GM12878 (cell line): ENCODE data around the gene NFAM1. TPM values are rescaled to one million over a fixed set of nuclear protein-coding genes. Genes with fewer than 3 reads are reported as not detected.

Experiments used
- ATAC-seq: fragments of 200-7000 bp; cut with Tn5 transposase; 3 replicates; pipeline ENCODE4 v1.9.1; 2020; ENCODE audit warnings: mild to moderate bottlenecking, moderate library complexity
- BruUV-seq: library from RNA; stranded (reverse); fragments of 400-500 nt; replicated peaks from 2 replicates; lab custom pipeline; 2021; lab: Mats Ljungman, UMichigan
- CTCF ChIA-PET: fragments of 300-600 bp; sonication (Branson Sonifier 250); formaldehyde crosslinking; extraction: SDS; loops from one replicate; lab custom pipeline; 2021; ENCODE audit warnings: inconsistent platforms; lab: Yijun Ruan, JAX
- POLR2A ChIA-PET: fragments of 350-600 bp; formaldehyde crosslinking; extraction: SDS; loops from one replicate; lab custom pipeline; 2021; ENCODE audit warnings: inconsistent platforms; lab: Charles Lee
- RAD21 ChIA-PET: fragments of 300-600 bp; sonication (Branson Sonifier 250); formaldehyde crosslinking; loops from one replicate; lab custom pipeline; 2023; ENCODE audit warnings: antibody characterized with exemption; ENCODE audit not compliant: unreplicated experiment; lab: Charles Lee
- SMC1A ChIA-PET: fragments of 300-600 bp; sonication (Branson Sonifier 250); formaldehyde crosslinking; loops from one replicate; lab custom pipeline; 2023; ENCODE audit not compliant: unreplicated experiment, uncharacterized antibody; lab: Charles Lee
- DNase-seq: peaks from one replicate; pipeline ENCODE4 v3.0.0-alpha.2; 2011; ENCODE audit warnings: low read depth, low spot score
- FAIRE-seq: peaks from 3 replicates; lab custom pipeline; 2011; peaks lifted over from hg19 to GRCh38; lab: Jason Lieb, UNC
- H2AFZ ChIP-seq: 2 replicates; pipeline ENCODE4 v1.6.0; 2011; ENCODE audit warnings: low read depth, low read length, control low read depth; ENCODE audit not compliant: control insufficient read depth
- H3K27ac ChIP-seq: 2 replicates; pipeline ENCODE4 v1.5.1; 2011; ENCODE audit warnings: control low read depth; ENCODE audit not compliant: control insufficient read depth, insufficient read depth
- H3K27me3 ChIP-seq, 2 experiments: replicated peaks in 1 of 2; 2 replicates each; pipeline versions ENCODE4 v1.6.0 to v1.6.1; 2011; ENCODE audit warnings: low read length in 1 of 2; ENCODE audit not compliant: control insufficient read depth in 2 of 2, insufficient read depth in 2 of 2
- H3K36me3 ChIP-seq, 2 experiments: 2 replicates each; pipeline ENCODE4 v1.5.1; 2011; ENCODE audit warnings: low read length in 1 of 2; ENCODE audit not compliant: control insufficient read depth in 2 of 2, insufficient read depth in 2 of 2
- H3K4me1 ChIP-seq: 2 replicates; pipeline ENCODE4 v1.6.1; 2011; ENCODE audit warnings: mild to moderate bottlenecking, low read length, moderate library complexity, mixed read lengths; ENCODE audit not compliant: control insufficient read depth, insufficient read depth
- H3K4me2 ChIP-seq: 2 replicates; pipeline ENCODE4 v1.6.0; 2011; ENCODE audit warnings: control low read depth; ENCODE audit not compliant: control insufficient read depth, insufficient read depth
- H3K4me3 ChIP-seq: fragments of 200-600 bp; sonication (generic); 2 replicates; pipeline ENCODE4 v1.5.1; 2016
- H3K79me2 ChIP-seq: 2 replicates; pipeline ENCODE4 v1.6.0; 2011; ENCODE audit warnings: low read length; ENCODE audit not compliant: control insufficient read depth, insufficient read depth
- H3K9ac ChIP-seq: 2 replicates; pipeline ENCODE4 v1.8.0; 2011; ENCODE audit warnings: low read length, control low read depth, mixed read lengths; ENCODE audit not compliant: control insufficient read depth, insufficient read depth
- H3K9me3 ChIP-seq: replicated peaks from 3 replicates; pipeline ENCODE4 v1.5.1; 2011; ENCODE audit warnings: mild to moderate bottlenecking, low read length; ENCODE audit not compliant: control insufficient read depth, insufficient read depth
- H4K20me1 ChIP-seq: 2 replicates; pipeline ENCODE4 v1.6.0; 2011; ENCODE audit not compliant: control insufficient read depth, insufficient read depth
- BMI1 ChIP-seq: fragments of 450-650 bp; IDR thresholded peaks from 2 replicates; pipeline ENCODE4 v1.6.1; 2016; ENCODE audit warnings: mild to moderate bottlenecking, moderate library complexity, borderline replicate concordance
- BRCA1 ChIP-seq: IDR thresholded peaks from 2 replicates; pipeline ENCODE4 v1.6.1; 2011; ENCODE audit warnings: low read depth, low read length, improper control_type of control experiment
- CBFB ChIP-seq: IDR thresholded peaks from 2 replicates; pipeline ENCODE4 v1.6.1; 2016; ENCODE audit warnings: antibody characterized with exemption, low read depth
- GATAD2B ChIP-seq: fragments of 450-650 bp; conservative IDR thresholded peaks from 2 replicates; pipeline ENCODE4 v1.6.1; 2017; ENCODE audit warnings: low read depth, mild to moderate bottlenecking, moderate library complexity
- HCFC1 ChIP-seq: fragments of 150-350 bp; IDR thresholded peaks from 2 replicates; pipeline ENCODE4 v1.6.1; 2014; ENCODE audit warnings: low read length
- HDGF ChIP-seq: fragments of 450-650 bp; IDR thresholded peaks from 2 replicates; pipeline ENCODE4 v1.6.1; 2016; ENCODE audit warnings: antibody characterized with exemption
- LARP7 ChIP-seq: fragments of 450-650 bp; IDR thresholded peaks from 2 replicates; pipeline ENCODE4 v1.6.1; 2017; ENCODE audit warnings: mild to moderate bottlenecking
- MAX ChIP-seq: IDR thresholded peaks from 2 replicates; pipeline ENCODE4 v1.6.1; 2012; ENCODE audit warnings: low read depth, low read length, improper control_type of control experiment
- MXI1 ChIP-seq: fragments of 150-350 bp; IDR thresholded peaks from 2 replicates; pipeline ENCODE4 v1.6.1; 2011; ENCODE audit warnings: low read depth, mild to moderate bottlenecking, inconsistent platforms, low read length, improper control_type of control experiment
- NR2C1 ChIP-seq: fragments of 450-650 bp; IDR thresholded peaks from 2 replicates; pipeline ENCODE4 v1.6.1; 2017; ENCODE audit warnings: antibody characterized with exemption, mild to moderate bottlenecking, moderate library complexity
- POLR2AphosphoS2 ChIP-seq: IDR thresholded peaks from 2 replicates; pipeline ENCODE4 v1.6.1; 2011; ENCODE audit warnings: low read depth, mild to moderate bottlenecking, low read length, improper control_type of control experiment, moderate library complexity
- POU2F2 ChIP-seq: IDR thresholded peaks from 3 replicates; pipeline ENCODE4 v1.6.1; 2011; ENCODE audit warnings: low read depth, mild to moderate bottlenecking, low read length, borderline replicate concordance
- RBBP5 ChIP-seq: fragments of 200-600 bp; sonication (generic); conservative IDR thresholded peaks from 2 replicates; pipeline ENCODE4 v1.6.1; 2016
- RUNX3 ChIP-seq: IDR thresholded peaks from 2 replicates; pipeline ENCODE4 v1.6.1; 2012; ENCODE audit warnings: low read length, inconsistent platforms
- TCF12 ChIP-seq: IDR thresholded peaks from 2 replicates; pipeline ENCODE4 v1.6.1; 2011; ENCODE audit warnings: low read depth, mild to moderate bottlenecking, low read length
- ZBTB33 ChIP-seq: fragments of 450-650 bp; IDR thresholded peaks from 2 replicates; pipeline ENCODE4 v1.6.1; 2017; ENCODE audit warnings: mild to moderate bottlenecking
- ZNF622 ChIP-seq: fragments of 450-650 bp; IDR thresholded peaks from 2 replicates; pipeline ENCODE4 v1.6.1; 2017; ENCODE audit warnings: mild to moderate bottlenecking, inconsistent platforms
- ZNF687 ChIP-seq: fragments of 450-650 bp; IDR thresholded peaks from 2 replicates; pipeline ENCODE4 v1.6.1; 2017; ENCODE audit warnings: mild to moderate bottlenecking, moderate library complexity
- WGBS: methylation state at CpG from one replicate; pipeline ENCODE4 v1.1.6; 2016; ENCODE audit warnings: low lambda C conversion rate; ENCODE audit not compliant: insufficient replicate concordance, insufficient coverage; ENCODE audit errors: missing lambda C conversion rate; 5-methylcytosine and 5-hydroxymethylcytosine counted together
- in situ Hi-C: fragments of 300-500 bp; cut with MboI; formaldehyde crosslinking; loops from 9 replicates; pipeline ENCODE4 v1.14.3; 2018; ENCODE audit warnings: mixed read lengths
- intact Hi-C: fragments of 100-400 bp; cut with micrococcal nuclease; formaldehyde crosslinking; loops from one replicate; pipeline ENCODE4 v1.14.2; 2022; ENCODE audit not compliant: unreplicated experiment
- polyA plus RNA-seq, 11 experiments: library from polyadenylated mRNA; depleted of rRNA in 4 of 11; unstranded in 6 of 11; stranded (reverse) in 5 of 11; fragments of >200 nt; fragmentation: Nextera tagmentation in 4 of 11; fragmentation: Illumina TruSeq in 1 of 11; extraction: Ambion mirVana in 4 of 11; extraction: Trizol in 1 of 11; gene quantifications; 1 replicate in 1 of 11; 2 replicates in 10 of 11; pipeline versions ENCODE4 v1.2.1 to v1.2.3, GENCODE V29; 2011 to 2016; ENCODE audit warnings: inconsistent platforms in 2 of 11, missing spikeins in 2 of 11, low read depth in 1 of 11
- total RNA-seq, 4 experiments: library from RNA; depleted of rRNA in 3 of 4; stranded (reverse); fragments of >200 nt in 3 of 4; fragmentation: Illumina TruSeq in 1 of 4; extraction: Trizol in 1 of 4; gene quantifications; 2 replicates each; pipeline versions ENCODE4 v1.2.1 to v1.2.3, GENCODE V29; 2013 to 2021

Gene NFAM1
- total and polyA plus RNA-seq, 10 of the 15 experiments (the other 5 are each of a cell fraction or from before 2014, with no cell fraction given), result 0.13 to 1.3 (median 0.24) TPM; not detected in 3

DNA sequence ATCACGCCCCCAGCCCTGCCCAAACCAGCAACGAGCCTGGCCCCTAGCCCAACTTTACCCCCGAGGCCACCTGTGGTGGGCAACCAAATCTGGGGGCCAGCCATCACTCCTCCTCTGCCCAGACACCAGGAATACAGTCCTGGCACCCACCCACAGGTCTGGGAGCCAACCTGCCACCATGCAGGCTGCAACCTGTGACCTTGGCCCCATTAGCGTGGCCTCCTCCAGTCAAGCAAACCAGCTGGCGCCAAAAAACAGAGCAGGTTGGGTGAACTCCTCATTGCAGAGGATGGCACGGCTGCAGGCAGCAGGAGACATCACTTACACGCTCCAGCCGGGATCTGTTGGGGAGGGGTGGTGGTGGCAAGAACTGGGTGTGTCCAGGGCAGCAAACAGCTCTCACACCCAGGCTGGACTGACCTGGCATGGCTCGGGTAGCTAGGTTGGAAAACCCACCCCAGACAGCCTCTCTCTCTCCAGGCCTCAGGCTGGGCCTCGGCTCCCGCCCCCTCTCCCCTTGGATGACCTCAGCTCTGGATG lies 96.3 kb downstream of the NFAM1 start (continued):
- no peak for TF ChIP-seq MAX
- TF ChIP-seq RUNX3, result no peak
- TF ChIP-seq ZBTB33, result no peak
- no peak for TF ChIP-seq GATAD2B
- TF ChIP-seq TCF12, result no peak
- TF ChIP-seq, all 136 proteins: peak for 0

DNA sequence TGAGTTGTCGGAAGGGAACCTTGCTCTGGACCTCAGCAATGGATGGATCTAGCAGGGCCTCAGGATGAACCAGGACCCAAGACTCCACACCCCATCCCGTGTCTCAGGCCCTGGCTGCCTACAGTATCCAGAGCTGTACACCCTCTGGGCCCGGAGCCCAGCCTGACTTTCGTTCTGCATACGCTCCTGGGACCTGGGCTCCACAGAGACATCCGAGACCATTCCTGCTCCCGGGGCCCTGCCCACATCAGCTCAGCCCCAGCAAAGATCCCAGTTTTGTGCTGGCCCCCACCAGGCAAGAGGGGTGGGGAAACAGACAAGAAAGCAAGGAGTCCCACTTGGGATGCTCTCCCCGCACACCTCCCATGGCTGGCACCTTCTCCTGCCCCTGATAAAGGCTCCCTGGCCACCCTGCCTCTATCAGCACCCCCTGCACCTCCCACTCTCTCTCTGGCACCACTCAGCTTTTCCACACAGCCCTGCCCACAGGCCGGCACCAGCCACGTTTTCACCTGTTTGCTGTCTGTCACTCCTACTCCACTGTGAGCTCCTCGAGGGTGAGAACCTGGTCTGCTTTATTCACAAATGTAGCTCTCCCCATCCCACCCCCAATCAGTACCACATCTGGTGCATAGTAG lies 97.2 kb downstream of the NFAM1 start:
- Histone ChIP-seq H4K20me1 (no peaks in the 10 kb centered on the region), H2AFZ (no peak overlapping the region), H3K27me3 (no peaks in the 10 kb centered on the region), H3K4me1 (no peaks in the 10 kb centered on the region), H3K9me3 (no peaks in the 10 kb centered on the region), H3K36me3 (no peaks in the 10 kb centered on the region), H3K79me2 (no peaks in the 10 kb centered on the region), H3K9ac (no peak overlapping the region), H3K4me2 (no peak overlapping the region), H3K27ac (no peak overlapping the region), H3K4me3 (no peak overlapping the region)
- no TSS peak for BruUV-seq
- CTCF ChIA-PET, result no interaction called here
- SMC1A ChIA-PET, result interaction anchor here (0.6 kb wide), 1 partner anchor 199 kb away, joined by 3 read pairs; no protein-coding TSS in a partner anchor
- WGBS, result 37% methylated on average over 11 of the region's 11 CpGs
- no peak for ATAC-seq
- intact Hi-C loops (no loop called here), in situ Hi-C loops (no loop called here)
- no peak for FAIRE-seq
- POLR2A ChIA-PET, result no interaction called here
- DNase-seq, result no peak
- RAD21 ChIA-PET, result no interaction called here
- TF ChIP-seq HDGF, result no peak
- no peak for TF ChIP-seq LARP7
- TF ChIP-seq ZNF622, result no peak
- TF ChIP-seq CBFB, result no peak
- TF ChIP-seq BMI1, result no peak
- TF ChIP-seq HCFC1, result no peak
- no peak for TF ChIP-seq ZNF687
- no peak for TF ChIP-seq BRCA1
- TF ChIP-seq POLR2AphosphoS2, result no peak
- TF ChIP-seq POU2F2, result no peak
- TF ChIP-seq MXI1, result no peak
- TF ChIP-seq RBBP5, result no peak
- TF ChIP-seq NR2C1, result no peak
